HCT116 (cell line): Measurements from ENCODE around the gene SEC16B.

ENCODE experiments used
- CEBPB ChIP-seq: IDR thresholded peaks from 2 replicates; pipeline ENCODE4 v1.6.1; 2012; ENCODE audit warnings: low read depth
- ELF1 ChIP-seq: IDR thresholded peaks from 2 replicates; pipeline ENCODE4 v1.6.1; 2012; ENCODE audit warnings: low read depth, borderline replicate concordance
- EZH2 ChIP-seq: fragments of 200-600 bp; sonication (generic); IDR thresholded peaks from 2 replicates; pipeline ENCODE4 v1.6.1; 2017; ENCODE audit warnings: antibody characterized with exemption, mixed run types
- EZH2phosphoT487 ChIP-seq: fragments of 200-600 bp; IDR thresholded peaks from 2 replicates; pipeline ENCODE4 v1.6.1; 2018; ENCODE audit warnings: antibody characterized with exemption, borderline replicate concordance
- JUND ChIP-seq: IDR thresholded peaks from 2 replicates; pipeline ENCODE4 v1.6.1; 2012
- POLR2A ChIP-seq: IDR thresholded peaks from 2 replicates; pipeline ENCODE4 v1.7.0; 2011; ENCODE audit warnings: borderline replicate concordance; ENCODE audit not compliant: insufficient read depth, insufficient read length; ENCODE audit errors: extremely low read depth
- POLR2AphosphoS5 ChIP-seq: IDR thresholded peaks from 2 replicates; pipeline ENCODE4 v1.6.1; 2011; ENCODE audit warnings: mild to moderate bottlenecking, low read depth, low read length, moderate library complexity
- SP1 ChIP-seq: IDR thresholded peaks from 2 replicates; pipeline ENCODE4 v1.6.1; 2012; ENCODE audit warnings: low read depth
- YY1 ChIP-seq: IDR thresholded peaks from 2 replicates; pipeline ENCODE4 v1.6.1; 2011; ENCODE audit warnings: low read length, low read depth, moderate library complexity, mild to moderate bottlenecking; ENCODE audit not compliant: insufficient replicate concordance; ENCODE audit errors: extremely low read depth
- TF ChIP-seq, protein P1 (sequence below), 3 experiments: fragments of 200-600 bp in 1 of 3; sonication (generic) in 1 of 3; IDR thresholded peaks in 2 of 3; conservative IDR thresholded peaks in 1 of 3; 2 replicates each; pipeline ENCODE4 v1.5.1; 2012 to 2017; ENCODE audit warnings: low read depth in 2 of 3, low read length in 2 of 3, antibody characterized with exemption in 1 of 3, borderline replicate concordance in 1 of 3, control low read depth in 1 of 3, mild to moderate bottlenecking in 1 of 3, mixed read lengths in 1 of 3, mixed run types in 1 of 3, moderate library complexity in 1 of 3; ENCODE audit not compliant: insufficient read depth in 1 of 3

GRCh38 chr1:177926201-177926600 is 43.7 kb downstream of the SEC16B start:
- no peak for TF ChIP-seq JUND
- TF ChIP-seq, protein P1, sequence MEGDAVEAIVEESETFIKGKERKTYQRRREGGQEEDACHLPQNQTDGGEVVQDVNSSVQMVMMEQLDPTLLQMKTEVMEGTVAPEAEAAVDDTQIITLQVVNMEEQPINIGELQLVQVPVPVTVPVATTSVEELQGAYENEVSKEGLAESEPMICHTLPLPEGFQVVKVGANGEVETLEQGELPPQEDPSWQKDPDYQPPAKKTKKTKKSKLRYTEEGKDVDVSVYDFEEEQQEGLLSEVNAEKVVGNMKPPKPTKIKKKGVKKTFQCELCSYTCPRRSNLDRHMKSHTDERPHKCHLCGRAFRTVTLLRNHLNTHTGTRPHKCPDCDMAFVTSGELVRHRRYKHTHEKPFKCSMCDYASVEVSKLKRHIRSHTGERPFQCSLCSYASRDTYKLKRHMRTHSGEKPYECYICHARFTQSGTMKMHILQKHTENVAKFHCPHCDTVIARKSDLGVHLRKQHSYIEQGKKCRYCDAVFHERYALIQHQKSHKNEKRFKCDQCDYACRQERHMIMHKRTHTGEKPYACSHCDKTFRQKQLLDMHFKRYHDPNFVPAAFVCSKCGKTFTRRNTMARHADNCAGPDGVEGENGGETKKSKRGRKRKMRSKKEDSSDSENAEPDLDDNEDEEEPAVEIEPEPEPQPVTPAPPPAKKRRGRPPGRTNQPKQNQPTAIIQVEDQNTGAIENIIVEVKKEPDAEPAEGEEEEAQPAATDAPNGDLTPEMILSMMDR (IDR thresholded peaks at IDR 0.05 in 2 of 3, conservative IDR thresholded peaks at IDR 0.05 in 1 of 3; ENCODE audit: borderline replicate concordance in 1 of 3, insufficient read depth in 1 of 3, low read depth in 2 of 3, low read length in 2 of 3): no peak
- no peak for TF ChIP-seq POLR2A
- TF ChIP-seq EZH2phosphoT487: no peak
- no peak for TF ChIP-seq POLR2AphosphoS5
- no peak for TF ChIP-seq CEBPB
- TF ChIP-seq EZH2: no peak
- no peak for TF ChIP-seq ELF1
- TF ChIP-seq SP1: no peak
- no peak for TF ChIP-seq YY1
